NCI-H446 (cell line): ENCODE measurements around the gene CXCL16.

Experiments used
- DNase-seq, 2 experiments: peaks; one replicate each; lab custom pipeline; 2025; lab: John Stamatoyannopoulos, UW

CXCL16 gene

DNA sequence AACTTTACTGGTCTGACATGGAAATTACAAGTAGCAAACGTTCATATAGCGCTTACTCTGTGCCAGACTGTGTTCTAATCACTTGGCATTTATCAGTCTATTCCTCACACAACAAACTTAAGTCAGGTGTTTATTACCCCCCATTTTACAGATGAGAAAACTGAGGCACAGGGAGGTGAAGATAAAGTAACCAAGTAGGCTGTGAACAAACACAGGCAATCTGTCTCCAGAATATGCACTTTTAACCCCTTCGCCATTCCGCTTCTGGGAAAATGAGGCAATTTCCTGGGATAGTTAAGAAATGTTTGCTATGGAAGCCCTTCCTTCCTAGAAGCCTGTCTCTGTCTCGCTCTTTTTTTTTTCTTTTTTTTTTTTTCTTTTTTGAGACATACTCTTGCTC is 12.2 kb upstream of the CXCL16 start:
- DNase-seq, result no peak

- no peak for DNase-seq
These were observed 10.9 kb upstream of the CXCL16 start for GRCh38 chr17:4750606-4751005.

GRCh38 chr17:4748686-4749085 is 9.0 kb upstream of the CXCL16 start:
- no peak for DNase-seq

GRCh38 chr17:4747847-4748246 is 8.1 kb upstream of the CXCL16 start:
- no peak for DNase-seq

GRCh38 chr17:4744999-4745969 is 5.6 kb upstream of the CXCL16 start:
- DNase-seq, result no peak

DNA sequence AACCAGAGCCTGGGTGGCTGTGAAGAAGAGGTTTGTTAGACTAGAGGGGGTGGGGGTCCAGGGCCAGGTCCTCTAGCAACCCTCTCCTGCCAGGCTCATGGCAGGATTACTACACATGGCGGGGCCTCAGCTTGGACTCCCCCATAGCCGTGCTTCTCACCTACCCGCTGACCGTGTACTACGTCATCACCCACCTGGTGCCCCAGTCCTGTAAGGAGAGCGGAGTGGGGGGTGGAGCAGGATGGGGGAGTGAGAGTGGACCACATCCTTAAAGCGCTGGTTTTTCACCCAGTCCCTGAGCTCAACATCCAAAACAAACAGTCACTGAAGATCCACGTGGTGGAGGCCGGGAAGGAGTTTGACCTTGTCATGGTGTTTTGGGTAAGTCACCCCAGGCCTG is 4.2 kb upstream of the CXCL16 start:
- no peak for DNase-seq

DNA sequence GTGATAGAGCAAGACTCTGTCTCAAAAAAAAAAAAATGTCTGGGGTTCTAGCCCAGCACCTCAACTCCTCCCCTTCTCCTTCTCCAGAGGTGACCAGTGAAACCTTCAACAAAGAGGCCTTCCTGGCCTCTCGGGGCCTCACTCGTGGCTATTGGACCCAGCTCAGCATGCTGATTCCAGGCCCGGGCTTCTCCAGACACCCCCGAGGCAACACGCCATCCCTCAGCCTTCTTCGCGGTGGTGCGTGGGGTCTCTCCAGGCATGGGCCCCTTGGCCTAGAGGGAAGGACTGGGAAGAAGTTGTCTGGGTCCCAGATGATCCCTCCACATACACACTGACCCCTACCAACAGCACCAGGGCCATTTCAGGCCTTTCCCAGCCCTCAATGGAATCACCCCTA is 3.5 kb upstream of the CXCL16 start:
- no peak for DNase-seq

GRCh38 chr17:4742629-4743028 is 2.9 kb upstream of the CXCL16 start:
- no peak for DNase-seq

DNA sequence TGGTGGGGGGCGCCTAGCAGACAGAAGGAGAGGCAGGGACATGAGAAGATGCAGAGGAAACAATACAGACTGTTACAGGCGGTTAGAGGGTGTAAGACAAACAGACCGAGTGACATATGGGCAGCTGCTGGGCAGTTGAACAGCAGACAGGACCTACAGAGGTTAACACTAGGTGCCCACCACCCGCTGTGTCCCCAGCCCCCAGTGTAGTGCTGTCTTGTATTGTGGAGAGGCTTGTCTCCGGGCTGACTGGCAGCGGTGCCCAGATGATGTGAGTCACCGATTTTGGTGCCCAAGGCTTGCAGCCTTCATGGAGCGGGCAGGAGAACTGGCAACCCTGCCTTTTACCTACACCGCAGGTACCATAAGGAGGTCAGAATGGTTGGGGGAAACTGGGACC is 2.4 kb upstream of the CXCL16 start:
- no peak for DNase-seq

DNA sequence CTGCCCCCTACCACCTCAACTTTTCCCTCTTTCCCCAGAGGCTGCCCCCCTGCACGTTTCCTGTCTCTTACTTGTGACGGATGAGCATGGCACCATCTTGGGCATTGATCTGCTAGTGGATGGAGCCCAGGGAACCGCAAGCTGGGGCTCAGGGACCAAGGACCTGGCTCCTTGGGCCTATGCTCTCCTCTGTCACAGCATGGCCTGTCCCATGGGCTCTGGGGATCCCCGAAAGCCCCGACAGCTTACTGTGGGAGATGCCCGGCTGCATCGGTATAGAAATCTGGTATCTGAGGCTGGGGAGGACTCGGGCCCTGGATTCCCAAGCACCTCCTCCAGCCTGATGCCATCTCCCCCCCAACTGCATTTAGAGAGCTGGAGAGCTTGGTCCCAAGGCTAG is 1.8 kb upstream of the CXCL16 start:
- no peak for DNase-seq

GRCh38 chr17:4740584-4740983 is 856 bp upstream of the CXCL16 start:
- DNase-seq, result no peak

DNA sequence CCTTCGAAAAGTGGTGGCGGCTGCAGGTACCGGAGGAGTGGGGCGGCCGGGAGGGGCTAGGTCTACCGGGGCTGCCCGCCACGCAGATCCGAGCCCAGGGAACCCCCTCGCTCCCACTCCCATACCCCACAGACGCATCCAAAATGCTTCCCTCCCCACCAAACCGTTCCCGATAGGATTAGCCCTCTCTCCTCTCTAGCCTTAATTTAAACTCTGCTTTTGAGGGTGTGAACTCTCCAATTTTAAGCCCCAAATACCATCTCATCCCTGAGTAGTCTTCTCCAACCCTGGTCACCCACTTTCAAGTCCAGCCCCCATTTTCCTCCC is 260 bp upstream of the CXCL16 start:
- DNase-seq, result no peak

DNA sequence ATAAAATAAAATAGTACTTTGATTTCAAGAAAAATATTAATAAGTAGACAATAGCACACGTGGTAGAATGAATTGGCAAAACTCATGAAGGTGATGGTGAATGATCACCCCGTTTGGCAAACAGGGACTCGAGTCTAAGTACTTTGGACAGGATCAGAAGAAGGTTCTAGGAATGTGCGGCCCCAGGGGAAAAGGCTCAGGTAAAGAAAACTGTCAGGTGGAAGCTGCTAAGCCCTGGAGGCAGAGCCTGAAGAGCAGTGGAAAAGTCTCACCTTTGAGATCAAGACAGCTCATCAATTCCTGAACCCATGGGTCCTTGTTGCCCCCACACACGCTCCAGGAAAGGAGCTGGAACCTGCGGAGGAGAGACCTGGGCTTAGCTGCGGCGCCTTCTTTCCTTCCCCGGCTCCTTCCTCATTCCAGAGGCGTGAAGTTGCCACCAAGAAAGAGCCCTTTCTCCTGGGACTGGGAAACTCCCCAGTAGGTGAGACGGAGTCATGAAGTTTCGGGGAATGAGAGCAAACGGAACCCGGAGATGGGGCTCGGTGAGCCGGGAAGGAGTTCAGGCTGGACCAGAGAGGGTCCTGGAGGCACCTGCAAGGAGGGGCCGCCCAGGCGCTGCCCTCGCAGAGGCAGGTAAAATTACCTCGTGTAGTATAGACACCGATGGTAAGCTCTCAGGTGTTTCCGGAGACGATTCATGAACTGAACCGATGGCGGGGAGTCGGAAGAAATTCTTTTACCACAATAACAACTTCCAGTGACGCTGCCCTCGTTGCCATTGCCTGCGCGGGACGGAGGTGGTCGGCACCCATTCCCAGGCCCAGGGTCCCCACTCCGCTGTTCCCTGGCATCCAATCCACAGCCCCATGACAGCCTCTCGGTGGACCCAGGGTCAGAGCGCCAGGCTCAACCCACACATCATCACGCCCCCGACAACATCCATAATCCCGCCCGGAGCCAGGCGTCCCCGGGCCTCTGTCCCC is 1.3 kb downstream of the CXCL16 start:
- DNase-seq, result no peak

GRCh38 chr17:4735876-4736651 is 3.7 kb downstream of the CXCL16 start:
- DNase-seq, result no peak

GRCh38 chr17:4734857-4735475 is 4.8 kb downstream of the CXCL16 start:
- DNase-seq, result no peak

DNA sequence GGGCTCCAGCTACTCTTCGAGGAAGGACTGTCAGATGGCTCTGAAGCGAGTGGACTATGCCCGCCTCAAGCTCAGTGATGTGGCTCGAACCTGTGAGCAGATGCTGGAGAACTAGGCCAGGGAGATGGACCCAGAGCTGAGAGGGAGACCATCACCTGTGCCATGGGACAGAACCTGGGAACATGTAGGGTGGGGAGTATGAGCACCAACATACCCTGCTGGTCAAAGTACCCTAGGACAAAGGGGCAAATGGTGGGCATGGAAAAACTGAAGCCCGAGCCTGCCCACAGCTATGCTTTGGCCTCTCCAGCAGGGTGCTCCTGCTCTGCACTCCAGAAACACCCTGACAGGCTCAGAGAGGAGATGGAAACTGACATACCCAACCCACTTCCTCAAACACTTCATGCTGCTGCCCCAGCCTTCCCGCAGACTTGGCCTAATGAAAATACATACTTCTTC is 6.6 kb downstream of the CXCL16 start:
- no peak for DNase-seq

DNA sequence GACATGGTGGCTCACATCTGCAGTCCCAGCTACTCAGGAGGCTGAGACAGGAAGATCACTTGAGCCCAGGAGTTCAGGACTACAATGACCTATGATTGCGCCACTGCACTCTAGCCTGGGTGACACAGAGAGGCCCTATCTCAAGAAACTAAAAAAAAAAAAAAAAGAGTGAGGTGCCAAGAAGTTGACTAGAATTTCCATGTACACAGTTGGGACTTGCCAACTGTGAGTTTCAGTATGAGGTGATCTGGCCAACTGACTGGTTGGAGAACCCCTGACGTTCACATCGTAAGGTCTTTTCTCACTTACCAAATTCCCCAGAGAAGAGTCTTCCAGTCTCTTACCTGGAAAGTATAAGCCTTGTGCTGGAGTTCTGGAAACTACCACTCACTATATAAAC is 11.6 kb downstream of the CXCL16 start:
- no peak for DNase-seq

DNA sequence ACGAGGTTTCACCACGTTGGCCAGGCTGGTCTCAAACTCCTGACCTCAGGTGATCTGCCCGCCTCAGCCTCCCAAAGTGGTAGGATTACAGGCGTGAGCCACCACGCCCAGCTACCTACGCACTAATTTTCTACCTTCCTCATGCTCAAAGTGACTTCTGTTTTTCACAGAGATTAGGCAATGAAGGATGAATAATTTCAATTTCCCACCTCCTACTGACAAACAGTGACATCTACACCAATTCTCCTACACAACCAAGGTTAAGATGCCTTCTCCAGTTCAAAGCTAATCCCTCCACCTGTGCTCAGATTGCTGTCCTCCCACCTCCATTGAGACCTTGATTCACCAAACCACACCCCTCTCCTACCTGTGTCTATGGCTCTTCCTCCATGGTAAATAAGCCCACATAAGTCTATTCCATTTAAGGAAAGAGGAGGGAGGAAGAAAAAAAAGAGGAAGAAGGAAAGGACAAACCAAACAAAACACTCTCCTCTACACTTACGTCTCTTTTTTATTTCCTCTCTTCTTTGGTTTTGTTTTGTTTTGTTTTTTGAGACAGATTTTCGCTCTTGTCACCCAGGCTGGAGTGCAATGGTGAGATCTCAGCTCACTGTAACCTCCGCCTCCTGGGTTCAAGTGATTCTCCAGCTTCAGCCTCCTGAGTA is 13.9 kb downstream of the CXCL16 start:
- DNase-seq, result no peak

DNA sequence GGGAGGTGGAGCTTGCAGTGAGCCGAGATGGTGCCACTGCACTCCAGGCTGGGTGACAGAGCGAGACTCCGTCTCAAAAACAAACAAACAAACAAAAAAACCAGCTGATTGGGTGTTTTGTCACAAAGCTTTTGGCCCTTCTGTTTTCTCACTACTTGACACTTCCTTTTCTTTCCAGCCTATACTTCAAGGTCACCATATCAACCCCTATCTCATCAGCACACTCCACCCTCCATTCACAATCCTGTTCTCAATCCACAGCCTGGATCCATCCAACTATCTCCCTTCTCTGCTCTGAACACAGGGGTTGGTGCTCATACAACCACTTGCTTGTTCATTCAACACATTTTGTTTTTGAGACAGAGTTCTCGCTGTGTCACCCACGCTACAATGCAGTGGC is 15.1 kb downstream of the CXCL16 start:
- DNase-seq, result no peak

- no peak for DNase-seq
These were observed 17.0 kb downstream of the CXCL16 start for GRCh38 chr17:4722678-4723240.
